ENCODE data around the gene L3MBTL1.

L3MBTL1 gene

DNA sequence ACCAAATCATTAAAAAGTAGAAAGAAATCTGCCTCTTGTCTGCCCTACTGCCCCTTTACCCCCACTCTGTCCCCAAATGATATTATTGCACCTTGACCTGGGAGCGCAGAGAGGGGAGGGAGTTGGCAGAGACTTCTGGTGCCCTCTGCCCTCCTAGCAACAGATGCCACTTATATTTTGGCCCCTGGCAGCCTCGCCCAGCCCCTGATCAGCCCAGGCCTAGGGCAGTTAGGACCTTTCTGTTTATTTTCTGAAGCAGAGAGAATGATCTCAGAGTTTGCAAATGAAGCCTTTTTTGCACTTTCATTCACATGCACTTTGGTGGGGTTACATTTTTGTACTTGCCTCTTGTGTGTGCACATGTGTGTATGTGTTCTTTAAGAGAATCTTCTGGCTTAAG is 43.0 kb downstream of the L3MBTL1 start:
- no peaks in the 10 kb centered on the region for H3K9me3 Mint-ChIP-seq
- peaks cover 5% of the 10 kb centered on the region for H3K36me3 Mint-ChIP-seq (ENCODE audit: low read depth)
- no peak overlapping the region for H3K4me3 Mint-ChIP-seq
- H3K27ac Mint-ChIP-seq, result no peak overlapping the region
- no peaks in the 10 kb centered on the region for H3K4me1 Mint-ChIP-seq (ENCODE audit: low read depth)
- H3K27me3 Mint-ChIP-seq, result no peaks in the 10 kb centered on the region

DNA sequence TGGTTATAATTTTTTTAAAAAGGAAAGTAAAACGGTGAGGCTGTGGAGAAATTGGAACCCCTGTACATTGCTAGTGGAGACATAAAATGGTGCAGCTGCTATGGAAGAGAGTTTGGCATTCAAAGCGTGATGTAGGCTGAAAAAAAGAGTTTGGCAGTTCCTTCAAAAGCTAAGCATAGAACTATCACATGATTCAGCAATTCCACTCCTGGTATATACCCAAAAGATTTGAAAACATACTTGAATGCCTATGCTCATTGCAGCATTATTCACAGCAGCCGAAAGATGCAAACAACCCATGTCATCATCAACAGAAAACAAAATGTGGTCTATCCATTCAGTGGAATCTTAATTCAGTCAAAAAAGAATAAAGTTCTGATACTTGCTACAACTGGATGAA is 46.9 kb downstream of the L3MBTL1 start:
- H3K27me3 Mint-ChIP-seq, result no peaks in the 10 kb centered on the region
- no peaks in the 10 kb centered on the region for H3K36me3 Mint-ChIP-seq (ENCODE audit: low read depth)
- no peak overlapping the region for H3K27ac Mint-ChIP-seq
- no peak overlapping the region for H3K4me3 Mint-ChIP-seq
- no peaks in the 10 kb centered on the region for H3K9me3 Mint-ChIP-seq
- H3K4me1 Mint-ChIP-seq (ENCODE audit: low read depth), result no peaks in the 10 kb centered on the region

DNA sequence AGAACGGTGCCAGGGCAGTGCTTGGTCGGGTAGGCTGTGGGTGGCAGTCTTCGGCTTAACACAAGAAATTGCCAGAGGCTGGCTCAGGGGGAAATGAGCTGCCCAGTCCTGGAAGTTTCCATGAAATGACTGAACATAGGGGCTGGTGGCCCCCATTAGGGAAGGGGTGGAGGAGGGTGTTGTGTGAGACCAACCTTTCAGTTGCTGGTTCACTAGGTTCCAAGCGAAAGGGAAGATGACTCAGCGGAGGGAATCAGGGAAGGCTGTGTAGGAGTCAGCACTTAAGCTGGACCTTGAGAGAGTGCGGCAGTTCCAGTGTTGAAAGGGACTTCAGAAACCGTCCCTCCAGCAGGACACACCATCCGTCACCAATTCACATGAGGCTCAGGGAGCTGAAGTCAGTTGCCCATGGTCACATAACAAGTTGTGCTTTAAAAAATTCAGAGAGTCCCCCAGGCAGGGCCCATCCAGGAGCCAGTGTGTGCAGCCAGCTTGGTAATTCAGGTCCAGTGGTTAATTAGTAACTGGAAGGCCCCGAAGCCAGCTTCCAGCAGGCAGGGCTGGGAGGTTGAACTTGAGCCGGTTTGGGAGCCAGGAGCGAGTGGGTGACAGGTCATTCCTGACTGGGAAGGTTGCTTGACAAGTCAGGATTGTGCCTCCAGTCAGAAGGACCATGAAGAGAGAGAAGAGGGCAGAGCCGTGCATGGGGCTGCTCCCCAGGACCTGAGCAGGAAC is 51.1 kb downstream of the L3MBTL1 start, which contains the start of gene SGK2:
Gene SGK2 (plus strand): TSS at position 616 of the 735 bp plus-strand sequence. CDS start 7,469 bp downstream, outside the sequence.
- Mint-ChIP-seq H3K4me1 (ENCODE audit: low read depth) (no peaks in the 10 kb centered on the region), H3K4me3 (no peak within 1 kb of the TSS), H3K27ac (no peak within 1 kb of the TSS), H3K27me3 (no peaks in the 10 kb centered on the region), H3K36me3 (ENCODE audit: low read depth) (no peaks in the 10 kb centered on the region), H3K9me3 (no peaks in the 10 kb centered on the region)

DNA sequence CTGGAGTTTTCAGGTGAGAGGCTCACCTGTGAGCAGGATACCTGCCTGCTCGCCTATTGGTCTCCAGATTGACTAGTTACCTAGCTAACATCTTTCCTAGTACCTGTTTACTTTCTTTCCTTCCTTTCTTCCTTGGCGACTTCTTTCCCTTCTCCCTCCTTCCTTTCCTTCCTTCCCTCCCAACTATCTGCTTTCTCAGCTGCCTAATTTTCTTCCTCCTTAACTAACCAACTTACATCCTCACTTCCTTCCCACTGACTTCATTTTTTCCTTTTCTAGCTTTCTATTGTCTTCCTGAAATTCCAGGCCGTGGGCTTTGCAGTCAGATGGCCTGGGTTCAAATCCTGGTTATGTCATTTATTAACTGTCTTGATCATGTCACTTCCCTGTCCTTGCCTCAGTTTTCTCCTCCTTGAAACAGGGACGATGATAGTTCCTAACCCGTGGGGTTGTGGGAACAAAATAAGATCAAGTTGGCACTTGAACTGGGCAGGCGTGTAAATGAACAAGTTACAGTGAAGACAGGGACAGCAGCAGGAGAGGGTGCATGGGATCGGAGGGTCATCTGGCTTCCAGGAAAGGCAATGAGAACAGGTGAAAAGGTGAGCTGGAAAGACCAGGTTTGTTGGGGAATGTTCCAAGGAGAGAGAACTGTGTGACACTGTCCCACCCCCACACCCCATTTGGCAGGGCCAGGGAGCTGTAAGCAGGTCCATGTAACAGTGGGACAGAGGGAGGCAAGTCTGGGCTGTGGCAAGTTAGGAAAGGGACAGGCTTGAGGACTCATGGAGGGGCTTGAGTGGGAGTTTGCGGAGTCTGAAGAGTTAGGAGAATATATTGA is 51.9 kb downstream of the L3MBTL1 start:
- Mint-ChIP-seq H3K4me1 (ENCODE audit: low read depth) (no peaks in the 10 kb centered on the region), H3K4me3 (no peak overlapping the region), H3K27me3 (no peaks in the 10 kb centered on the region), H3K9me3 (no peaks in the 10 kb centered on the region), H3K27ac (no peak overlapping the region), H3K36me3 (ENCODE audit: low read depth) (no peaks in the 10 kb centered on the region)

DNA sequence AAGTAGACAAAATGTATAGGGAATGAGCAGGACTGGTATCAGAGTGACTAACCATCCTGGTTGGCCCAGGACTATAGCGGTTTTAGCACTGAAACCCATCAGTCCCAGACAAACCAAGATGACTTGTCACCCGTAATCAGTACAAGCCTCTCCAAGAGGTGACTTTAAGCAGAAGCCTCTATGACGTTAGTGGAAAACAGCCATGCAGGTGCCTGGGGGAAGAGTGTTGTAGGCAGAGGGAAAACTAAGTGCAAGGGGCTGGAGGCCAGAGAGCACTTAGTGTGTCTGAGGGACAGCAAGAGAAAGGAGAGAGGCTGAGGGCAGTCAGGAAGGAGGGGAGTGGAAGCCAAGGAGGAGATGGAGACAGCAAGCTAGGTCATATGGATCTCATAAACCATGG is 53.5 kb downstream of the L3MBTL1 start:
- H3K4me1 Mint-ChIP-seq (ENCODE audit: low read depth), result no peaks in the 10 kb centered on the region
- H3K4me3 Mint-ChIP-seq, result no peak overlapping the region
- H3K27ac Mint-ChIP-seq, result peak overlapping the region; percentile 34
- H3K9me3 Mint-ChIP-seq, result no peaks in the 10 kb centered on the region
- H3K27me3 Mint-ChIP-seq, result no peaks in the 10 kb centered on the region
- H3K36me3 Mint-ChIP-seq (ENCODE audit: low read depth), result no peaks in the 10 kb centered on the region

DNA sequence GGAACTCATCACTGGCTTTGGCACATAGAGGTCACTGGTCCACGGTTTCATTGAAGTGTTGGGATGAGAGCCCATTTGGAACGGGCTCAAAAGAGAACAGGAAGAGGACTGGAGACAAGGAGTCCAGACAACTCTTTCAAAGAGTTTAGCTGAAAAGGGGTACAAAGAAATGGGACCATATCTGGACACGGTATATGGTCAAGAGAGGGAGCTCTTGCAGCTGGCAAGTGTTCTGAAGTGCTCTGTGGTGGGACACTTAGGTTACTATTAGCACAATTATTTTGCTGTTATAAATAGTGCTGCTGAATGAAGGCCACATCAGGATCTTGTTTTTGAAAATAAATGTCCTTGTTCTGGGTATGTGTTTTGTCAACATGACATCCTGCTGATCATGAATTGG is 55.9 kb downstream of the L3MBTL1 start:
- no peaks in the 10 kb centered on the region for H3K36me3 Mint-ChIP-seq (ENCODE audit: low read depth)
- no peak overlapping the region for H3K27ac Mint-ChIP-seq
- no peaks in the 10 kb centered on the region for H3K4me1 Mint-ChIP-seq (ENCODE audit: low read depth)
- no peaks in the 10 kb centered on the region for H3K27me3 Mint-ChIP-seq
- H3K9me3 Mint-ChIP-seq, result no peaks in the 10 kb centered on the region
- H3K4me3 Mint-ChIP-seq, result no peak overlapping the region

DNA sequence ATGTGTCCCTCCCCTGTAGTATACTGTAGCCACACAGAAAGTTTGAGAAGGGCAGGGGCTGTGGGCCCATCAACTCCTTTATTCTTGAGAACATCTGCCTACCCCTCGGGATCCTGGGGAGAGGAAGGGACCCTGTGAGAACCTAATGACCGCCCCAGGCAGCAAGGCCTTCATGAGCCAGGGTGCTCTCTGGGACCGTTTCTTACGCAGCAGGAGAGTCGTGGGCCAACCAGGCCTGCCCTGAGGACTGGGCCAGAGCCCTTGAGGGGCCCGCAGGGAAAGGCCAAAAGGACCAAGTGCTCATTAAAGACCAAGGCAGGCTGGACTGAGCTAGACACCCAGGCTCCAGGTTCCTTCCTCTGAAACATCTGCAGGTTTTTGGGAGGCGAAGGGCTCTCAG is 56.5 kb downstream of the L3MBTL1 start:
- Mint-ChIP-seq H3K4me1 (ENCODE audit: low read depth) (no peaks in the 10 kb centered on the region), H3K36me3 (ENCODE audit: low read depth) (no peaks in the 10 kb centered on the region), H3K27me3 (no peaks in the 10 kb centered on the region), H3K4me3 (no peak overlapping the region), H3K27ac (no peak overlapping the region), H3K9me3 (no peaks in the 10 kb centered on the region)

DNA sequence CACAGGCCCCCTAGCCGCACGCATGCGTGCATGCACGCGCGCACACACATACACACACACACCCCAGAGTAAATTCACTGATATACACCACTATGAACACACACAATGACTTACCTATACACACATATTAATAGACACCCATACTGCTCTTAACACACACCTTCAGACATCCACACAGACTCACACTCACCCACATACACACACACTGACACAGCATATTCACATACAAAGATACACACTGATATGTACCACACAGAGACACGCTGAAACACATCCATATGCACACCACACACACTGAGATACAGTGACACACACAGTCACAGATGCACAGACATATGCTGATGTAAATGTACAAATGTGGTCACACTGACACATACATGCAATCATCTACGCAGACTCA is 57.0 kb downstream of the L3MBTL1 start:
- H3K27ac Mint-ChIP-seq, result no peak overlapping the region
- H3K27me3 Mint-ChIP-seq, result no peaks in the 10 kb centered on the region
- no peak overlapping the region for H3K4me3 Mint-ChIP-seq
- H3K36me3 Mint-ChIP-seq (ENCODE audit: low read depth), result no peaks in the 10 kb centered on the region
- no peaks in the 10 kb centered on the region for H3K9me3 Mint-ChIP-seq
- no peaks in the 10 kb centered on the region for H3K4me1 Mint-ChIP-seq (ENCODE audit: low read depth)

DNA sequence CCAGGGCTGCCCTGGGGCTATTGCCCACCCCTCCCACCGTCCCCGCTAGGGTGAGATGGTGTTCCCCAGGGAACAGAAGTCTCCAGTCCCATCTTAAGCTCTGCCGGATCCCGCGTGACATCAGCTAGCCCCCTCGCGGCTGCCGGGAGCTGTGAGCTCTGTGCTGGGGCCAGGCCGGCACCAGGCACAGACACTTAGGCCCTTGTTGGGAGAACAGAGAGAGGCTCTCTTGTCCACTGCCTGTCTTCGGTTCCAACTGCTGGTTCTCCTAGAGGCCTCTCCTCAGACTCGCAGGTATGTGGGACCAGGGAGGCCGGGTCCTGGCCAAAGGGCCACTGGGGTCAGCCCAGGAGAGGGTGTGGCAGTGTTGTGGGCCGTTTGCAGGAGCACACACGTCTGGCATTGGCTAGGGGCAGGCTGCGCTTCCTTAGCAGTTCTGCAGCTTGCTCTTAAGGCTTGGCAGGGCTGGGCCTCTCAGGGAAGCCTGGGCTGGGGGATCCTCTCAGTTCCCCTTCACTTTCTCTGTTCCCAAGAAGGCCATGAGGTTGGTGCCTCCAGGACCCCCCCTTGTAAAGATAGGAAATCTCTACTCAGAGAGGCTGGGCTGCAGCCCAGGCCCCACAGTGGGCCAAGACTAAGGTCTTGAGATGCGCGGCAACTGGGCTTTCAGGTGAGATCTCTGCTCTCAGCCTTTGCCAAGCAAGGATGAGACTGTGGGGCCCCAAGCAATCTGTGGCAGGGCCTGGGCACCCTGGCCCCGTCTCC is 57.7 kb downstream of the L3MBTL1 start:
- no peaks in the 10 kb centered on the region for H3K9me3 Mint-ChIP-seq
- no peaks in the 10 kb centered on the region for H3K36me3 Mint-ChIP-seq (ENCODE audit: low read depth)
- H3K4me3 Mint-ChIP-seq, result no peak overlapping the region
- no peaks in the 10 kb centered on the region for H3K27me3 Mint-ChIP-seq
- no peak overlapping the region for H3K27ac Mint-ChIP-seq
- H3K4me1 Mint-ChIP-seq (ENCODE audit: low read depth), result no peaks in the 10 kb centered on the region

DNA sequence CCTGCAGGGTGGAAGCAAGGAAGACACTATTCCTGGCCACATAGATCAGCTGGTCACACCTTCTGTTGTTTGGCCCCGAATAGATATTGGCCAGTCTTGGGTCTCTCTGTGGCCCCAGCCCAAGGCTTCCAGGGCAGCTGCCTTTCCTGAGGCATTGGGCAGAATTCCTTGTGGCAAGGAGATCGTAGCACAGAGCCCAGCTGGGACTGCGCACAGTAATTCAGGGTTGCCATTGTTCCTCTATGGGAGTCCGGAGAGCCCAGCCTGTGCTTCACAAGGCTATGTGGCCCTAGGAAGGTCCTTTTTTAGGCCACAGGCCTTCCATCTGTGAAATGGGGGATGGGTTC is 58.2 kb downstream of the L3MBTL1 start:
- no peaks in the 10 kb centered on the region for H3K36me3 Mint-ChIP-seq (ENCODE audit: low read depth)
- no peaks in the 10 kb centered on the region for H3K9me3 Mint-ChIP-seq
- no peak overlapping the region for H3K27ac Mint-ChIP-seq
- no peaks in the 10 kb centered on the region for H3K4me1 Mint-ChIP-seq (ENCODE audit: low read depth)
- no peaks in the 10 kb centered on the region for H3K27me3 Mint-ChIP-seq
- no peak overlapping the region for H3K4me3 Mint-ChIP-seq

DNA sequence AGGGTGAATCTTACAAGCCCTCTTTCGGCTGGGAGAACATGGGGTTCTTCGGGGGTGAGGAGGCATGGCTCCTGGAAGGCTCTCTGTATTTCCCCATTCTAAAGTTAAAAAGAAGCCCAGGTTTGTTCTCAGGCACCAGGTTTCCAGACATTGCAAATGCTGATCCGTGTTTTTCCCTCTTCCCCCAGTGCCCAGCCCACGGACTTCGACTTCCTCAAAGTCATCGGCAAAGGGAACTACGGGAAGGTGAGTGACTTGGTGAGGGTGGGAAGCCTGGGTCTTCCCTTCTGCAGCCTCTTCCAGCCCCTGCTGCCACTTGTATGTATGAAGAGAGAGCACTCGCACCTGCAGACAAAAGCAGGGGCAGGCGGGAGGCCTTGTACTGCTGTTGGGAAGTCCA is 60.0 kb downstream of the L3MBTL1 start:
- H3K9me3 Mint-ChIP-seq, result no peaks in the 10 kb centered on the region
- no peak overlapping the region for H3K4me3 Mint-ChIP-seq
- no peaks in the 10 kb centered on the region for H3K27me3 Mint-ChIP-seq
- H3K27ac Mint-ChIP-seq, result no peak overlapping the region
- H3K36me3 Mint-ChIP-seq (ENCODE audit: low read depth), result no peaks in the 10 kb centered on the region
- H3K4me1 Mint-ChIP-seq (ENCODE audit: low read depth), result no peaks in the 10 kb centered on the region

DNA sequence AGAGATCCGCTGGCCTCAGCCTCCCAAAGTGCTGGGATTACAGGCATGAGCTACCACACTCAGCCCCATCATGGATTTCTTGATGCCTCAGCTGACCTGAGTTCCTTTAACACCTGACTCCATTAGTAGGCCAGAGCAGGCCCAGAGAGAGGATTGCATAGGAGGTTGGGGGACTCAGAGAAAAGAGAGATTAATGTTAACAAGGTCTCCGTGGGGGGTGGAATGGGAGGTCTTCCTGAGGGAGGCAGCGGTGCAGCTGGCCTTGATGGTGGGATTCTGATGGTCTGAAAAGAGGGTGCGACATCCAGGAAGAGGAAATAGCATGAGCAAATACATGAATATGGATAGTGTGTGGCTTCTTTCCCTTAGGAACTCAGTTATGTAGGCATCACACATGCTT is 61.2 kb downstream of the L3MBTL1 start:
- H3K4me1 Mint-ChIP-seq (ENCODE audit: low read depth), result no peaks in the 10 kb centered on the region
- H3K27ac Mint-ChIP-seq, result no peak overlapping the region
- no peak overlapping the region for H3K4me3 Mint-ChIP-seq
- no peaks in the 10 kb centered on the region for H3K9me3 Mint-ChIP-seq
- no peaks in the 10 kb centered on the region for H3K36me3 Mint-ChIP-seq (ENCODE audit: low read depth)
- no peaks in the 10 kb centered on the region for H3K27me3 Mint-ChIP-seq

DNA sequence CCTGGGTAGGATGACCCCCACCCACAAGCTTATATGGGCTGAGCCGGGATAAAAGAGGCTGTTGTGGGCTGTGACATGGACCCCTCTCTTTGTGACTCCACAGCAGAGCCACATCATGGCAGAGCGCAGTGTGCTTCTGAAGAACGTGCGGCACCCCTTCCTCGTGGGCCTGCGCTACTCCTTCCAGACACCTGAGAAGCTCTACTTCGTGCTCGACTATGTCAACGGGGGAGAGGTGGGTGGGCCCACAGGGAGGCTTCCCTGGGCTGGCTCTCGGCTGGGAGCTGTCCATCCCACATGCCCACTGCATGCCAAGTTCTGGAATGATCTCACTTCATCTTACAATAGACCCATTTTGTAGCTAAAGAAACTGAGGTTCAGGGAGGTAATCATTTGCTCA is 61.8 kb downstream of the L3MBTL1 start:
- Mint-ChIP-seq H3K27me3 (no peaks in the 10 kb centered on the region), H3K36me3 (ENCODE audit: low read depth) (no peaks in the 10 kb centered on the region), H3K4me3 (no peak overlapping the region), H3K9me3 (no peaks in the 10 kb centered on the region), H3K4me1 (ENCODE audit: low read depth) (no peaks in the 10 kb centered on the region), H3K27ac (no peak overlapping the region)

DNA sequence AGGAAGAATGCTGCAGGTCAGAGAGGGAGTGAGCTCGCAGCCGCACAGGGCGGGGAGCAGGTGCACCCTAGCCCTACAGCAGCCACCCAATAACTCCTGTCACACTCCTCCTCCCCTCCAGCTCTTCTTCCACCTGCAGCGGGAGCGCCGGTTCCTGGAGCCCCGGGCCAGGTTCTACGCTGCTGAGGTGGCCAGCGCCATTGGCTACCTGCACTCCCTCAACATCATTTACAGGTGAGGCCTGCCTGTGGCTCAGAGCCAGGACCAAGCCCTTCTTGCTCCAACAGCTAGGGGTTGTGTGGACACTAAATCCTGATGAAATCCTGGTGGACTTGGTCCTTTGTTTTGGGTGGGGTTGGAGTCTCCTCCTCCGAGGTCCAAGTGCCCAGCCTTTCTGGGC is 63.0 kb downstream of the L3MBTL1 start:
- Mint-ChIP-seq H3K27ac (no peak overlapping the region), H3K27me3 (no peaks in the 10 kb centered on the region), H3K4me3 (no peak overlapping the region)

DNA sequence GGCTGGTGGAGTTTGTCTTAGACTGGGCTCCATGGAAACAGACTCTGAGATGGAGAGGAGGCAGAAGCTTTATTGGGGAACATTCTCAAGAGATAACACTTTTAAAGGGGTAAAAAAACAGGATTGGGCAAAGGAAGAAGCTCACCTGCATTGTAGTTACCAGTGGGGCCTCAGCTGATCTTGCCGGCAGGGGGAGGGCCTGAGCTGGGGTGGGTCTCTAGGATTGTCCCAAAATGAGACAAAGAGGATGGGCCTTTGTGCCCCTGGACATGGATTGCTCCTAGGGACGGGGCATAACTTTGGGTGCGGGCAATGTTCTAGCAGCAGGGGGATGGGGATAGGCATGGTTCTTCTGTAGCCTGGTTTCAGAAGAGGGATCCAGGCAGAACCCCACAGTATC is 63.8 kb downstream of the L3MBTL1 start:
- H3K4me1 Mint-ChIP-seq (ENCODE audit: low read depth), result no peaks in the 10 kb centered on the region
- no peak overlapping the region for H3K27ac Mint-ChIP-seq
- no peaks in the 10 kb centered on the region for H3K36me3 Mint-ChIP-seq (ENCODE audit: low read depth)
- H3K4me3 Mint-ChIP-seq, result no peak overlapping the region
- no peaks in the 10 kb centered on the region for H3K27me3 Mint-ChIP-seq
- H3K9me3 Mint-ChIP-seq, result no peaks in the 10 kb centered on the region

More for the DNA sequence above, 63.0 kb downstream of the L3MBTL1 start:
- Mint-ChIP-seq H3K4me1 (ENCODE audit: low read depth) (no peaks in the 10 kb centered on the region), H3K36me3 (ENCODE audit: low read depth) (no peaks in the 10 kb centered on the region), H3K9me3 (no peaks in the 10 kb centered on the region)

Measured in stimulated activated naive CD8-positive, alpha-beta T cell treated with anti-CD3 and anti-CD28 coated beads, Interleukin-15, Interleukin-2, amounts not matched to agents 100 ng/mL and 50 ng/mL, for 24 hours (primary cell).